PC-3 (cell line): ENCODE results near the gene CHST9. TPM values are rescaled to one million over a fixed set of nuclear protein-coding genes. Genes with fewer than 3 reads are reported as not detected.
A peak's percentile ranks its signal among the peaks of the same experiment; 100 is the strongest.

Experiments
- ATAC-seq: fragments of 200-7000 bp; cut with Tn5 transposase; 2 replicates; pipeline ENCODE4 v1.9.1; 2020; ENCODE audit warnings: mild to moderate bottlenecking, moderate library complexity
- BruUV-seq: library from RNA; stranded (reverse); fragments of 400-500 nt; replicated peaks from 2 replicates; lab custom pipeline; 2021; lab: Mats Ljungman, UMichigan
- CTCF ChIA-PET: fragments of 300-600 bp; sonication (Branson Sonifier 250); formaldehyde crosslinking; loops from one replicate; lab custom pipeline; 2022; ENCODE audit warnings: antibody characterized with exemption; lab: Charles Lee
- POLR2A ChIA-PET: fragments of 300-600 bp; sonication (Branson Sonifier 250); formaldehyde crosslinking; loops from one replicate; lab custom pipeline; 2022; ENCODE audit warnings: antibody characterized with exemption; ENCODE audit not compliant: unreplicated experiment; lab: Charles Lee
- DNase-seq: peaks from one replicate; pipeline ENCODE4 v3.0.0-alpha.2; 2015
- H2AFZ ChIP-seq: fragments of 300-600 bp; sonication (generic); 2 replicates; pipeline ENCODE4 v1.6.0; 2016; ENCODE audit warnings: antibody characterized with exemption, low read length
- H3F3A ChIP-seq: fragments of 300-600 bp; sonication (generic); one replicate; pipeline ENCODE4 v1.6.0; 2017; ENCODE audit warnings: antibody characterized with exemption, low read length, control low read depth, mild to moderate bottlenecking; ENCODE audit not compliant: unreplicated experiment
- H3K27ac ChIP-seq: fragments of 300-600 bp; sonication (generic); 2 replicates; pipeline ENCODE4 v1.5.1; 2016; ENCODE audit warnings: mild to moderate bottlenecking, low read length
- H3K27me3 ChIP-seq: fragments of 300-600 bp; sonication (generic); 2 replicates; pipeline ENCODE4 v1.6.1; 2016; ENCODE audit warnings: low read length, mixed read lengths
- H3K36me3 ChIP-seq: fragments of 300-600 bp; sonication (generic); 2 replicates; pipeline ENCODE4 v1.6.1; 2016; ENCODE audit warnings: low read depth, mixed run types, low read length, mixed read lengths
- H3K4me1 ChIP-seq: fragments of 300-600 bp; sonication (generic); 2 replicates; pipeline ENCODE4 v1.5.1; 2016; ENCODE audit warnings: low read length; ENCODE audit not compliant: insufficient read depth
- H3K4me2 ChIP-seq: fragments of 300-600 bp; sonication (generic); 2 replicates; pipeline ENCODE4 v1.6.0; 2016; ENCODE audit warnings: low read length
- H3K4me3 ChIP-seq: fragments of 300-600 bp; sonication (generic); 2 replicates; pipeline ENCODE4 v1.5.1; 2016; ENCODE audit warnings: mild to moderate bottlenecking, low read length, mixed read lengths
- H3K79me2 ChIP-seq: fragments of 300-600 bp; sonication (generic); 2 replicates; pipeline ENCODE4 v1.6.1; 2017; ENCODE audit warnings: low read length, mixed read lengths
- H3K9ac ChIP-seq: fragments of 300-600 bp; sonication (generic); 2 replicates; pipeline ENCODE4 v1.6.0; 2016; ENCODE audit warnings: mild to moderate bottlenecking, low read length
- H3K9me2 ChIP-seq: fragments of 300-600 bp; sonication (generic); replicated peaks from 2 replicates; pipeline ENCODE4 v1.6.1; 2016; ENCODE audit warnings: mixed run types, low read length, mixed read lengths
- H3K9me3 ChIP-seq: fragments of 300-600 bp; sonication (generic); 2 replicates; pipeline ENCODE4 v1.6.1; 2016; ENCODE audit warnings: low read length, mixed read lengths
- H4K20me1 ChIP-seq: fragments of 300-600 bp; sonication (generic); 2 replicates; pipeline ENCODE4 v1.6.1; 2016; ENCODE audit warnings: low read length, mixed read lengths
- EZH2 ChIP-seq: fragments of 300-600 bp; sonication (generic); IDR thresholded peaks from one replicate; pipeline ENCODE4 v1.6.1; 2017; ENCODE audit warnings: antibody characterized with exemption, mild to moderate bottlenecking, low read length; ENCODE audit not compliant: unreplicated experiment
- EZH2phosphoT487 ChIP-seq: fragments of 300-600 bp; sonication (generic); IDR thresholded peaks from 2 replicates; pipeline ENCODE4 v1.6.1; 2018; ENCODE audit warnings: mild to moderate bottlenecking, antibody characterized with exemption, low read length, borderline replicate concordance
- intact Hi-C: fragments of 100-400 bp; cut with micrococcal nuclease; formaldehyde crosslinking; loops from 2 replicates; pipeline ENCODE4 v1.9.0; 2023
- total RNA-seq: library from RNA; depleted of rRNA; stranded (reverse); fragments of >200 nt; gene quantifications from 2 replicates; pipeline ENCODE4 v1.2.3, GENCODE V29; 2014
- TF ChIP-seq, protein P1 (sequence below): fragments of 300-600 bp; sonication (generic); conservative IDR thresholded peaks from 2 replicates; pipeline ENCODE4 v1.5.1; 2017; ENCODE audit warnings: antibody characterized with exemption, low read depth, mild to moderate bottlenecking, low read length

Gene CHST9
- total RNA-seq, 1 experiment from 2014 or later, result not detected

GRCh38 chr18:26863921-26864497 lies 321.1 kb downstream of the CHST9 start:
- Histone ChIP-seq H3K4me2 (no peak overlapping the region), H4K20me1 (no peaks in the 10 kb centered on the region), H3K9me3 (no peaks in the 10 kb centered on the region), H3K9ac (no peak overlapping the region), H3K36me3 (no peaks in the 10 kb centered on the region), H3K27ac (no peak overlapping the region), H3F3A (no peaks in the 10 kb centered on the region), H3K9me2 (no peaks in the 10 kb centered on the region), H3K4me3 (no peak overlapping the region), H2AFZ (no peak overlapping the region), H3K4me1 (no peaks in the 10 kb centered on the region), H3K79me2 (no peaks in the 10 kb centered on the region), H3K27me3 (peaks cover 92% of the 10 kb centered on the region)
- intact Hi-C loops, result no loop called here
- ChIA-PET POLR2A (no interaction called here), CTCF (no interaction called here)
- no peak for ATAC-seq
- no peak for DNase-seq
- no peak for TF ChIP-seq EZH2phosphoT487
- TF ChIP-seq EZH2, result no peak
- TF ChIP-seq, protein P1, sequence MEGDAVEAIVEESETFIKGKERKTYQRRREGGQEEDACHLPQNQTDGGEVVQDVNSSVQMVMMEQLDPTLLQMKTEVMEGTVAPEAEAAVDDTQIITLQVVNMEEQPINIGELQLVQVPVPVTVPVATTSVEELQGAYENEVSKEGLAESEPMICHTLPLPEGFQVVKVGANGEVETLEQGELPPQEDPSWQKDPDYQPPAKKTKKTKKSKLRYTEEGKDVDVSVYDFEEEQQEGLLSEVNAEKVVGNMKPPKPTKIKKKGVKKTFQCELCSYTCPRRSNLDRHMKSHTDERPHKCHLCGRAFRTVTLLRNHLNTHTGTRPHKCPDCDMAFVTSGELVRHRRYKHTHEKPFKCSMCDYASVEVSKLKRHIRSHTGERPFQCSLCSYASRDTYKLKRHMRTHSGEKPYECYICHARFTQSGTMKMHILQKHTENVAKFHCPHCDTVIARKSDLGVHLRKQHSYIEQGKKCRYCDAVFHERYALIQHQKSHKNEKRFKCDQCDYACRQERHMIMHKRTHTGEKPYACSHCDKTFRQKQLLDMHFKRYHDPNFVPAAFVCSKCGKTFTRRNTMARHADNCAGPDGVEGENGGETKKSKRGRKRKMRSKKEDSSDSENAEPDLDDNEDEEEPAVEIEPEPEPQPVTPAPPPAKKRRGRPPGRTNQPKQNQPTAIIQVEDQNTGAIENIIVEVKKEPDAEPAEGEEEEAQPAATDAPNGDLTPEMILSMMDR, result no peak
- no TSS peak for BruUV-seq

GRCh38 chr18:26863122-26863879 lies 321.8 kb downstream of the CHST9 start:
- ChIA-PET POLR2A (no interaction called here), CTCF (no interaction called here)
- Histone ChIP-seq H3K9me3 (no peaks in the 10 kb centered on the region), H3K4me3 (peak overlapping the region; percentile 44; the same call in 1 of the 2 replicates), H3K9ac (no peak overlapping the region), H3K27ac (no peak overlapping the region), H3K27me3 (peaks cover 85% of the 10 kb centered on the region), H3K36me3 (no peaks in the 10 kb centered on the region), H2AFZ (peak overlapping the region; percentile 45; the same call in 1 of the 2 replicates), H3K4me1 (no peaks in the 10 kb centered on the region), H3K79me2 (no peaks in the 10 kb centered on the region), H3F3A (no peaks in the 10 kb centered on the region), H4K20me1 (no peaks in the 10 kb centered on the region), H3K9me2 (no peaks in the 10 kb centered on the region), H3K4me2 (peak overlapping the region; percentile 57)
- TF ChIP-seq, protein P1, result no peak
- no peak for TF ChIP-seq EZH2
- TF ChIP-seq EZH2phosphoT487, result no peak
- intact Hi-C loops, result no loop called here
- peak; percentile 87 for ATAC-seq
- peak; percentile 33 for DNase-seq
- no TSS peak for BruUV-seq

DNA sequence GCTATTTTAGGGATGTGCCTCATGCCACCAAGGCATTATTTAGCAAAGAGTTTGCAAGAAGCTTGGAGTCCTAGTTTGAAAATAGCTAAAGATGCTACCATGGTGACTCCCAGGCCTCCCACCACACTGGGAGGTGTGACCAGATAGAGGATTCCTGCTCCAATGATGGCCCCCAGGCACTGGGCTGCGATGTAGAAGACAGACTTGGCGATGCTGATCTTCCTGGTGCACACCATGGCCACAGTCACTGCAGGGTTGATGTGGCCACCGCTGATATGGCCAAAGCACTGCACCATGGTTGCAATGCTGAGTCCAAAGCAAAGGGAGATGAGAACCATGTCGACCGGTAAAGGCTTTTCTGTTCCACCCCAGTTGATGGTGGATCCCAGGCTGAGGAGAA lies 323.0 kb downstream of the CHST9 start:
- Histone ChIP-seq H4K20me1 (no peaks in the 10 kb centered on the region), H3K9me3 (no peaks in the 10 kb centered on the region), H3K27me3 (peaks cover 78% of the 10 kb centered on the region), H3K36me3 (no peaks in the 10 kb centered on the region), H3K4me2 (no peak overlapping the region), H3K9ac (no peak overlapping the region), H3K4me1 (no peaks in the 10 kb centered on the region), H3K9me2 (no peaks in the 10 kb centered on the region), H2AFZ (no peak overlapping the region), H3K4me3 (no peak overlapping the region), H3K27ac (no peak overlapping the region), H3F3A (no peaks in the 10 kb centered on the region), H3K79me2 (no peaks in the 10 kb centered on the region)
- no peak for TF ChIP-seq EZH2phosphoT487
- TF ChIP-seq, protein P1, result no peak
- TF ChIP-seq EZH2, result no peak
- no peak for DNase-seq
- ChIA-PET POLR2A (no interaction called here), CTCF (no interaction called here)
- no peak for ATAC-seq
- no TSS peak for BruUV-seq
- intact Hi-C loops, result no loop called here
